Neural cell (in vitro differentiated cells): ENCODE results near the gene TMTC3.

Experiments used
- CTCF ChIP-seq: fragments of 450-650 bp; IDR thresholded peaks from 2 replicates; pipeline ENCODE4 v1.5.1; 2014; ENCODE audit warnings: antibody characterized with exemption, mild to moderate bottlenecking, moderate library complexity; ENCODE audit not compliant: poor library complexity, severe bottlenecking
- EP300 ChIP-seq: fragments of 450-650 bp; conservative IDR thresholded peaks from 2 replicates; pipeline ENCODE4 v1.6.1; 2014; ENCODE audit warnings: antibody characterized with exemption, mild to moderate bottlenecking, moderate library complexity; ENCODE audit not compliant: poor library complexity, severe bottlenecking
- EZH2 ChIP-seq: fragments of 200-600, 300-800 bp; shearing (Covaris generic), sonication (generic); IDR thresholded peaks from 2 replicates; pipeline ENCODE4 v1.6.1; 2014; ENCODE audit warnings: antibody characterized with exemption, low read length, borderline replicate concordance, mild to moderate bottlenecking; ENCODE audit not compliant: insufficient read depth, poor library complexity, severe bottlenecking
- RAD21 ChIP-seq: fragments of 450-650 bp; conservative IDR thresholded peaks from 2 replicates; pipeline ENCODE4 v1.6.1; 2014; ENCODE audit warnings: antibody characterized with exemption, mild to moderate bottlenecking, moderate library complexity
- REST ChIP-seq: IDR thresholded peaks from 2 replicates; pipeline ENCODE4 v1.6.1; 2012; ENCODE audit warnings: borderline replicate concordance
- SMC3 ChIP-seq: fragments of 450-650 bp; conservative IDR thresholded peaks from 2 replicates; pipeline ENCODE4 v1.6.1; 2014; ENCODE audit warnings: antibody characterized with exemption, mild to moderate bottlenecking, moderate library complexity; ENCODE audit not compliant: poor library complexity
- TAF1 ChIP-seq: IDR thresholded peaks from 2 replicates; pipeline ENCODE4 v1.6.1; 2012; ENCODE audit warnings: low read depth

DNA sequence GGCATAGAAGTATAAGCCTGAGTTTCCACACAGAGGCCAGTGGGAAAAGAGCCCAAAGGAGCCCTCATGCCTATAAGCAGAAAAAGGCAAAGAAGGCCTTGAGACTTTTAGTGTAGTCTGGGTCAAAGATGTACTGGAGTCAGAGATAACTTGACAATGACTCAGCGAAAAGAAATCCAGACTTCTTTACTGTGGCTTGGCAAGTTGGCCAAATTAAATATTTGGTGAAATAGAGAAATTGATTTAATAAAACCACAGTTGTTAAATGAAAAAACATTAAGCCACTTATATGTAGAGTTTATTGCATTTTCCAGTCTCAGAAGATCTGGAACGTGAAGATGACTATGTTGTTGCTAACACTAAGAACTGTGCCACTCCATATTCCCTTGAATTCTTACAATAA, 105.1 kb downstream of the TMTC3 start:
- TF ChIP-seq CTCF (no peak), SMC3 (no peak), EP300 (no peak), TAF1 (no peak), RAD21 (no peak), REST (no peak), EZH2 (no peak)
